AG10803 (cell line): ENCODE data around the gene OR1F1.
"Not testable (repeated sequence)": the region's sequence is repeated elsewhere in the genome, so short reads cannot be mapped to it uniquely, and the experiment has no call there.

ENCODE experiments used
- DNase-seq: peaks from one replicate; pipeline ENCODE4 v3.0.0; 2010; ENCODE audit warnings: low read depth
- H3K4me3 ChIP-seq: 2 replicates; pipeline ENCODE4 v1.5.1; 2011; ENCODE audit warnings: mild to moderate bottlenecking, low read length, control low read depth
- CTCF ChIP-seq: conservative IDR thresholded peaks from 2 replicates; pipeline ENCODE4 v1.5.1; 2011; ENCODE audit warnings: mild to moderate bottlenecking, low read length, control low read depth, inconsistent platforms

The OR1F1 gene

GRCh38 chr16:3195975-3196374 lies 8.0 kb downstream of the OR1F1 start:
- no peak for TF ChIP-seq CTCF
- no peak overlapping the region for H3K4me3 ChIP-seq
- DNase-seq, result no peak

- not testable (repeated sequence) for H3K4me3 ChIP-seq, DNase-seq
Observed at GRCh38 chr16:3197694-3198333, 9.8 kb downstream of the OR1F1 start.

GRCh38 chr16:3198334-3199072 lies 10.5 kb downstream of the OR1F1 start:
- TF ChIP-seq CTCF, result no peak
- no peak for DNase-seq
- H3K4me3 ChIP-seq, result no peak overlapping the region

- no peak for DNase-seq
- no peak overlapping the region for H3K4me3 ChIP-seq
- no peak for TF ChIP-seq CTCF
Observed at GRCh38 chr16:3202903-3203539, 15.0 kb downstream of the OR1F1 start.

GRCh38 chr16:3205939-3206338 lies 17.9 kb downstream of the OR1F1 start:
- not testable (repeated sequence) for DNase-seq

GRCh38 chr16:3207086-3207953 lies 19.3 kb downstream of the OR1F1 start:
- H3K4me3 ChIP-seq, result no peak overlapping the region
- no peak for TF ChIP-seq CTCF
- no peak for DNase-seq

More at GRCh38 chr16:3205939-3206338, 17.9 kb downstream of the OR1F1 start:
- not testable (repeated sequence) for H3K4me3 ChIP-seq

- no peak for DNase-seq
- H3K4me3 ChIP-seq, result no peak overlapping the region
- TF ChIP-seq CTCF, result no peak
Observed at GRCh38 chr16:3212006-3212405, 24.0 kb downstream of the OR1F1 start.
